ENCODE measurements around the gene ARSG.
"Not testable (repeated sequence)": the region's sequence is repeated elsewhere in the genome, so short reads cannot be mapped to it uniquely, and the experiment has no call there.

Gene ARSG

DNA sequence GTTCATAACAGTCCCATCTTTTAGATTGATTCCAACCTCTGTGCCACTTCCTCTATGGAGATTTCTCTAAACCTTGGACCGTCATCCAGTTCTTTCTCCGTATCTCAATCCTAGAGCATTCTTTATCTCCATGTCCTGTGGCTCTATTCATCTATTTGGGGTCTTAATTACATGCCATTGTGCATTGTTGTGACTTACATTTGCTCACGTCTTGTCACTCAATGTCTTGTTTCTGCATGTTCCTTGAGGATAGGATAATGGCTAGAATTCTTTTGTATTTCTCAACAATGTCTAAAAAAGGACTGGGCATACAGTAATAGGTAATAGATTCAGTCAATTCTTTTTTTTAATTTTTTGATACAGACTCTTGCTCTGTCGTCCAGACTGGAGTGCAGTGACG, 50.2 kb downstream of the ARSG start:
- no peak for FAIRE-seq

GRCh38 chr17:68343976-68344375, 52.7 kb downstream of the ARSG start:
- FAIRE-seq: no peak

GRCh38 chr17:68344701-68345136, 53.4 kb downstream of the ARSG start:
- FAIRE-seq: no peak

DNA sequence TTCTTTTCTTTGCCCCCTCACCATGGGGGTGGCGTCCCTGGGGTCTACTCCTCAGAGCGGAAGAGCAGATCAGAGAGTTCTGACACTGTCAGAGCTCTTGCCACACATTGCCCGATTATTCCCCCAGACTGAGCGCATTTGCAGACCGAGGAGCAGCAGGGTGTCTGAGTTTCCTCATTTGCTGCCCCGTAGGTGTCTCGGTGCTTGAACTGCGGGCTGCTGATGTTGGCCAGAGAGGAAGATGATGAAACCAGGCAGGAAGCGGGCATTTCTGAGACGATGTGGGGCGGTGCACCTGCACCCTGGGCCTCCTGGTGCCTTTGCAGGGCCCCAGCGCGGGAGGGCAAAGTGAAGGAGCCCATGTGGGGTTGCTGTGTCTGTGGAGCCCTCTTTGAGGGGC, 55.2 kb downstream of the ARSG start:
- FAIRE-seq: no peak

DNA sequence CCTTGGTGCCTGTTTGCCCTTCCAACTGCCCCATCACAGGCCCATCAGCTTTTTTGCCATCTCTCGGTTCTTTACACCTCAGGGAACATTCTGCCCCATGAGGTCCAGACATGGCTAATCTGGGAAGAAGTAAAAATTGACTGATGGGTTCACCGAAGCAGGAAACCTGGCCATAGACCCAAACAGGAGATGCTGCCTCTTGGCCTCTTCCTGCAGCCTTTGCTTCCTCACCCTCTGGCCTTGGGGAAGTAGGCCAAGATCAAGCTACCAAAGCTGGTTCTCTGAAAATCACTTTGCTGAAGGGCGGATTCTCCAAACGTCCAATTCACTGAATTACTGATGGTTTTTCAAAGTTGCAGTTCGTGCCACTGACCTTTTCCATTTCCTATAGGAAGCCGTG, 56.1 kb downstream of the ARSG start:
- no peak for FAIRE-seq

GRCh38 chr17:68349157-68349556, 57.9 kb downstream of the ARSG start:
- no peak for FAIRE-seq

- FAIRE-seq: no peak
Measured at GRCh38 chr17:68351395-68351794, 60.1 kb downstream of the ARSG start.

DNA sequence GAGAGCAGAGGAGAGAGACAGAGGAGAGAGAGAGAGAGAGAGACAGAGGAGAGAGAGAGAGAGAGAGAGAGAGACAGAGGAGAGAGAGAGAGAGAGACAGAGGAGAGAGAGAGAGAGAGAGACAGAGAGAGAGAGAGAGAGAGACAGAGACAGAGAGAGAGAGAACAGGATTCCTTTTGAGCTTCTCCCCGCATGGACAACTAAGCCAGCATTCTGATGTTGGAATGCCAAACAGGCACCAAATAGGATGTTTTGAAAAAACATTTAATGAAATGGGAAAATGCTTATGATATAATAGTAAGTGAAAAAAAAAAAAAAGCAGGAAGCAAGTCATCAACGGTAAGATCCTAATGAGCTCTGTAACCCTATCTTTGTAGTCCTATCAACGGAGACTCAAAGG, 60.7 kb downstream of the ARSG start:
- no peak for FAIRE-seq

DNA sequence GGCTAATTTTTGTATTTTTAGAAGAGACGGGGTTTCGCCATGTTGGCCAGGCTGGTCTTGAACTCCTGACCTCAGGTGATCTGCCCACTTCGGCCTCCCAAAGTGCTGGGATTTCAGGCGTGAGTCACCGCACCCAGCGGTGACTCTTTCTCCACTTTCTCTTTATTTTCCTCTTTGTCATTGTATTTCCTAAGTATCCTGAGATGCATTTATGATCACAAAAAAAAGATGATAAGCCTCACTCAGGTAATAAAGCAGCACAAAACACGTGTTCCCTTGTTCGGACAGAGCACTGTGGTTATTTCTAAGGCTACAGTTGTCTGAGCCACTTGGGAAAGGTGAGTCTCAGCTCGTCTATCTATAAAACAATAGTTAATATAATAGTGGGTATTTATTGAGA, 61.4 kb downstream of the ARSG start:
- FAIRE-seq: not testable (repeated sequence)

- no peak for FAIRE-seq
Measured at GRCh38 chr17:68353111-68353521, 61.8 kb downstream of the ARSG start.

GRCh38 chr17:68354311-68354710, 63.0 kb downstream of the ARSG start:
- FAIRE-seq: not testable (repeated sequence)

- not testable (repeated sequence) for FAIRE-seq
Measured at GRCh38 chr17:68355108-68355507, 63.8 kb downstream of the ARSG start.

DNA sequence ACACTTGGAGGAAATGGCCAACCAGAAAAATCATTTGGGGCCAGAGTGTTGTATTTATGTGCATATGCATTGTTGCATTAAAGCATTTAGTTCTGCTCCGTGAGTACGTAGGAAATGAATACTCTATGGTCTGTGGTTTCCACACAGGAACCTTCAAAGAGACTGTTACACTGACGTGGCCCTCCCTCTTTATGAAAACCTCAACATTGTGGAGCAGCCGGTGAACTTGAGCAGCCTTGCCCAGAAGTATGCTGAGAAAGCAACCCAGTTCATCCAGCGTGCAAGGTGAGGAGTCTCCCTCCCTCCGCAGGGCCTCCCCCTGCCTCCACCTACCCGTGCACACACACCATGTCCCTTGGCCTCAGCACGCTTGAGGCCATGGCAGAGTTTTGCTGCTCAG, 65.2 kb downstream of the ARSG start:
- no peak for FAIRE-seq

DNA sequence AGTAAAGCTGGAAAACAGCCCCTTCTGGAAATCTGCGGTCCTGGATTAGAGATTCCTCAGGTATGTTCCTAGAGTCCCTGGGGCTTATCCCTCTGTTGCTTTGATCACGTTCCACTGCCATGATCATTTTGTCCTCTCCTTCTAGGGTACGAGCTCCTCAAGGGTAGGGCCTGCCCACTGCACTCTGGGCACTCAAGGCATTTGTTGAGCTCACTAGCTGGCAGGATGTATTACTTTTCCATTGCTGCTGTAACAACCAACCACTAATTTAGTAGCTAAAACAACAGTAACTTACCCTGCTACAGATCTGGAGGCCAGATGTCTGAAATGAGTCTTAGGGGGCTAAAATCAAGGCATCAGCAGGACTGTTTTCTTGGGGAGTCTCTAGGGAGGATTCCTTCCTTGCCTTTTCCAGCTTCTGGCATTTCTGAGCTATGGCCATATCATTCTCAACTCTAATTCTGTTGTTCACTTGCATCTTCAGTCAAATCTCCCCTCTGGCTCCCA, 65.7 kb downstream of the ARSG start:
- no peak for FAIRE-seq

- FAIRE-seq: no peak
Measured at GRCh38 chr17:68357886-68358285, 66.6 kb downstream of the ARSG start.

GRCh38 chr17:68359791-68360535, 68.7 kb downstream of the ARSG start:
- no peak for FAIRE-seq

DNA sequence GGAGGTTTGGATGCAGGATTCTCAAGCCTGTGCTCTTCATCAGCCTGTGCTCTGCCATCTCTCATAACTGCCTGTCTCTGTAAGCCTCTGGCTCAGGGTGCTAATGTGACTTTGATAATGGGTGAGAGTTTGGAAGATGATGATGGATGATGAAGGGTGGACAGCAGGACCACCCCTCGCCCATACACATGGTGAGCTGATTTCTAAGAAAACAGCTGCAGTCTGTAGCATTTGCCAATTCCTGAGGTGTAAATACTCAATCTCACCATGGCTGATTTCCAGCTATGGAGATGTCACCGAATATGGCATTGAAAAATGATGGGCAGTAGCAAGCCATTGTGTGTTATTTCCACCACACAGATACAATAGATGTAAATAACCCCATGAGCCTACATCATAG, 74.2 kb downstream of the ARSG start:
- FAIRE-seq: no peak

DNA sequence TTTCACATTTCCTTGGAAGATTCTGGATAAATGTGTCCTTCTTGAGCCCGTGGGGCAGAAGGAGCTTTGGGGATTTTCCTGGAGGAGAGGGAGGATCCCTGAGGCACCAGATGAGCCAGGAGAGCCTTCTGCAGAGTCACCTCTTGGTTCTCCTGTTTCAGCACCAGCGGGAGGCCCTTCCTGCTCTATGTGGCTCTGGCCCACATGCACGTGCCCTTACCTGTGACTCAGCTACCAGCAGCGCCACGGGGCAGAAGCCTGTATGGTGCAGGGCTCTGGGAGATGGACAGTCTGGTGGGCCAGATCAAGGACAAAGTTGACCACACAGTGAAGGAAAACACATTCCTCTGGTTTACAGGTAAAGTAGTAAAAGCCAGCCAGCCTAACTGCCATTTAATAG, 77.1 kb downstream of the ARSG start:
- no peak for FAIRE-seq

DNA sequence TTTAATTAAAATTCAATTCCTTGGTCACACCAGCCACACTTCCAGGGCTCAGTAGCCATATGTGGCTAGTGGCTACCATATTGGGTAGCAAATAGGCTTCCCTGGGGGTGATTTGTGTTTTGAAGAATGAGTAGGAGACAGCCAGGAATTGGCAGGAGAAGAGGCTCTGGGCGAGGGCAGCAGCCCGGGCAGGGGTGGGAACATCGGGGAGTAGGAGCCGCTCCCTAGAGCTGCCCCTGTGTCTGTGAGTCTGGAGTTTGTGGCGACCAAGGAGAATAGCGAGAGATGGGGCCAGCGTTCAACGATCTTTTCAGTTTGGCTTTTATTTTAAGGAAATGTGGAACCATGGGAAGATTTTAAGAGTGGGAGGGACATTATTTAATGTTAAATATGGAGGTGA, 84.3 kb downstream of the ARSG start:
- FAIRE-seq: no peak

GRCh38 chr17:68376178-68376577, 84.9 kb downstream of the ARSG start:
- FAIRE-seq: not testable (repeated sequence)

DNA sequence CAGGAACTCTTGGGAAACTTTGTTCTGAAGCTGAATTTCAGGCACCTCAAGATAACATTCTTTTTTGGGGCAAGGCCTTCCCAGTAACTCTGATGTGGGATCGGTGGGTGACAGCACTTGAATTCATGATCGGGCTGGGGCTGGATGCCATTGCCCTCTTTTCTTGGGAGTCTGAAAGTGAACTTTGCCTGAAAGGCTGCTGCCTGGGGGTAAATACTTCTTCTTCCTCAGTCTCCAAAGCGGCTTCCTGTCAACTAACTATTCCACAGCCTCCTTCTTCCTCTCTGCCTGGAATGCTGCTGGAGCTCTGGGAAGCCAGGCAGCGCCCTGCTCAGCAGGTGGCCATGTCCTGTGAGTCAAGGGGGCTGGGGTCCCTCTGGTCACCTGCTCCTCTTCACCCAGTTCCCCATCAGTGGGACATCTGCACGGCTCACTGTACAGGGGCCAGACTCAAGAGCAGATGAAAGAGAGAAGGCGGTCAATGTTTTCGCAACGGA, 86.5 kb downstream of the ARSG start:
- no peak for FAIRE-seq

GRCh38 chr17:68378268-68379176, 87.2 kb downstream of the ARSG start:
- FAIRE-seq: no peak

- FAIRE-seq: no peak
Measured at GRCh38 chr17:68379177-68379510, 87.8 kb downstream of the ARSG start.
